GM13976 (cell line): ENCODE results near the gene PGBD5.

Experiments
- DNase-seq: peaks from one replicate; pipeline ENCODE4 v3.0.0; 2012; ENCODE audit warnings: low spot score
- CTCF ChIP-seq: IDR thresholded peaks from 2 replicates; pipeline ENCODE4 v1.5.1; 2012; ENCODE audit warnings: borderline replicate concordance, mild to moderate bottlenecking; ENCODE audit not compliant: insufficient read depth; ENCODE audit errors: extremely low read depth, missing control alignments, control extremely low read depth
- in situ Hi-C: fragments of 300-500 bp; cut with MboI; formaldehyde crosslinking; loops from one replicate; pipeline ENCODE4 v1.12.0; 2022; ENCODE audit warnings: low sequenced_read_pairs, mixed read lengths, inconsistent platforms; ENCODE audit not compliant: unreplicated experiment

Gene PGBD5

GRCh38 chr1:230365723-230366307 is 60.3 kb downstream of the PGBD5 start:
- in situ Hi-C loops = no loop called here
- no peak for TF ChIP-seq CTCF
- DNase-seq = no peak

DNA sequence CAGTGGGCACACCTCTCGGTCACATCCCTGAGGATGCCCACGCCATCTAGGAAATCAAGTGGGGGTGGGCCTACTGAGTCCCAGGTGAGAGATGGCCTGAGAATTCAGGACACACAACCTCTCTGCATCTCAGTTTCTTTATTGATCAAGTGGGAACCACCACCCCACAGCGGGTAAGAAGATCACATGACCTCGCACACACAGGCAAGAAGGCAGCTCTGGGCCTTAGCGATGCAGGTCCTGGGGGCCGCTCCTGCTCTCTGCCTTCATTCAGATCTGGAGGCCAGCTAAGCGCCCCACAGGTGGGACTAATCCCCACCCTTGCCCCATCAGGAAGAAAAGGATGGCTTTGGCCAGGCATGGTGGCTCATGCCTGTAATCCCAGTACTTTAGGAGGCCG is 63.2 kb downstream of the PGBD5 start:
- no peak for TF ChIP-seq CTCF
- in situ Hi-C loops = no loop called here
- no peak for DNase-seq

DNA sequence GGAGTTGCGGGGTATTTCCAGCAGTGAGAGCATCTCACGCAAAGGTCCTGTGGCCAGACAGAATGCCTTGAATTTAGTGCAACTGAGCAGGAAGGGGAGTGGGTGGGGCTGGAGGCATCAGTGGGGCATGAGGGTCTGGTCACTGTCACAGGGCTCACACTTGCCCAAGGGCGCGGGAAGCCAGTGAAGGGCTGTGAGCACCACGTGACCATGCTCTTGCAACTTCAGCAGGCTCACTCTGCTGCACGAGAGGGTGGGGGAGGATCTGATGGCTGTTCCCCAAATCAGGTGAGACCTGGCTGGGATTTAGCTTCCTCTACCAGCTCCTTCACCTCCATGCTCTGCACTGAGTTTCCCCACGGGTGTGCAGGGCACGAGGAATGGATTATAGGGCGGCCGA is 64.2 kb downstream of the PGBD5 start:
- no peak for DNase-seq
- no peak for TF ChIP-seq CTCF
- in situ Hi-C loops = no loop called here

DNA sequence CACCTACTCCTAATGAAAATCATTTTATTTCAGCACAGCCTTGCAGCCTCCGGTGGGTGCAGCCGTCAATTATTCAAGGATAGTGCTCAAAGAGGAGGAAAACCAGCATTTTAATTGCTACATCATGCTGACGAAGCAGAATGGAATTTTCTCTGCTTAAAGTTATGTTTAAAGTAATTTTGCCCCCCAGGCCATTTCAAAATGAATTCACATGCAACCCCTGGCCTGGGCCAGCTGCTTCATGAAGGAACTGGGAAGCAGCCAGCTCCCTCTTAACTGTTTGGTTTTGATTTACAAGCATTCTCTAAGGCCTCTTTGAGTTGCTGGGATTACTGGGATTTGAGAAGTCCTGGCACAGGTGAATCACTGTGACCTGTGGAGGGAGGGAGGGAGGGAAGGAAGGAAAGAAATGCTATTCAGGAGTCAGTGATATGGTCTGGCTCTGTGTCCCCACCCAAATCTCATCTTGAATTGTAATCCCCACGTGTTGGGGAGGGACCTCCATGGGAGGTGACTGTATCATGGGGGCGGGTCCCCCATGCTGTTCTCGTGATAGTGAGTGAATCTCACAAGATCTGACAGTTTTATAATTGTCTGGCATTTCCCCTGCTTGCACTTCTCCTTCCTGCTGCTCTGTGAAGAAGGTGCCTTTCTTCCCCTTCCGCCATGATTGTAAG is 66.0 kb downstream of the PGBD5 start:
- TF ChIP-seq CTCF = no peak
- DNase-seq = no peak
- in situ Hi-C loops = no loop called here

- no peak for TF ChIP-seq CTCF
- in situ Hi-C loops = no loop called here
- no peak for DNase-seq
These were observed 69.0 kb downstream of the PGBD5 start for GRCh38 chr1:230356869-230357794.

DNA sequence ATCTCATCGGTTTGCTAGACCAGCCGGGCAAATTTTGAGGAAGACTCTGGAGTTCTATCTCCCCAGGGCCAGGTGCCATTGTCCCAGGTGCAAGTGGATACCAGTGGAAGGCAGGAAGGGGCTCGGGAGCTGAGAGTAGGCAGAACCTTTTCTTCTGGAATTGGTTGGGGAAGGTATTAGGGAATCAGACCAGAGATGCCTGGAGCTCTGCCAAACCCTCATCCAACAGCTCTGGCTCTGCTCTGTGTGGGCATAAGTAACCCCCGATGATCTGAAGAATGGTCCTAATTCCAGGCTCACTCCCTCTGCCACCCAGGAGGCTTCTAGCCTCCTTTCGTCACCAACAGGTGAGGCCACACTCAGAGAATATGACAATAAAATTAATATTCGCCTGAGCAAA is 69.9 kb downstream of the PGBD5 start:
- DNase-seq = no peak
- no peak for TF ChIP-seq CTCF
- in situ Hi-C loops = no loop called here
